ENCODE measurements around the gene TWNK.

DNA sequence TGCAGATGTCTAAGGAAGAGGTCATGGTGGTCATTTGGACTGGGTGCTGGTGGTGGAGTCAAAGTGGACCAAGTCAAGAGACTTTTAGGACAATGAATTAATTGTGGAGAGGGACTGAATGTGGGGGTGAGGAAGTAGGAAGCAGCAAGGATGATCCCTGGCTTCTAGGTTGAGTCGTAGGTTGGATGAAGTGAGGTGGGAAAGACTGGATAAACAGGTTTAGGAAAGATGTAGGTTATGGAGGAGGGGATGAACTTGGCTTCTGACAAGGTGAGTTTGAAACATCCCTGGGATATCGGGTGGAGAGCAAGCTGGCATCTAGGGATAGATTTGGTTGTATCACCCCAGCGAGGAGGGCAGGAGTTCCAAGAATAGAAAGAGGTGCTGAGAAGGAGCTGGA is 10.4 kb upstream of the TWNK start:
- TF ChIP-seq CTCF (IDR thresholded peaks at IDR 0.05) (no peak), POLR2AphosphoS5 (IDR thresholded peaks at IDR 0.05) (no peak), POLR2A (IDR thresholded peaks at IDR 0.05) (no peak), EP300 (IDR thresholded peaks at IDR 0.05) (no peak)

Measured in suprapubic skin (tissue), 4 donors.